Transverse colon (tissue), 3 donors: ENCODE data around the gene CXCR2.

Experiments
- CTCF ChIP-seq, 5 experiments: fragments of 200-600 bp in 3 of 5; fragments of 450-650 bp in 2 of 5; sonication (generic) in 3 of 5; IDR thresholded peaks; 1 replicate in 2 of 5; 2 replicates in 3 of 5; pipeline ENCODE4 v1.5.1; 2016 to 2017; ENCODE audit warnings: antibody characterized with exemption in 5 of 5, inconsistent platforms in 3 of 5, mild to moderate bottlenecking in 2 of 5, moderate library complexity in 1 of 5
- POLR2A ChIP-seq: fragments of 450-650 bp; IDR thresholded peaks from one replicate; pipeline ENCODE4 v1.6.1; 2016; ENCODE audit warnings: antibody characterized with exemption, mild to moderate bottlenecking, moderate library complexity

GRCh38 chr2:218168635-218169462 lies 43.0 kb downstream of the CXCR2 start:
- TF ChIP-seq POLR2A (no peak), CTCF (IDR thresholded peaks at IDR 0.05) (peak; percentile 51 to 76 (median 64))
